Neural crest cell (in vitro differentiated cells): Measurements from ENCODE around the gene LRP1-AS. TPM values are rescaled to one million over a fixed set of nuclear protein-coding genes. Genes with fewer than 3 reads are reported as not detected.

ENCODE experiments used
- DNase-seq: peaks from one replicate; pipeline ENCODE4 v3.0.0; 2021; ENCODE audit warnings: low read depth, mixed read lengths, low spot score
- H3K27ac Mint-ChIP-seq: one replicate; pipeline ENCODE4 v1.8.0; 2021; ENCODE audit warnings: mild to moderate bottlenecking, mixed read lengths; ENCODE audit not compliant: unreplicated experiment
- H3K27me3 Mint-ChIP-seq: 2 replicates; pipeline ENCODE4 v1.8.0; 2021; ENCODE audit warnings: low read depth, mild to moderate bottlenecking, mixed read lengths
- H3K36me3 Mint-ChIP-seq: 2 replicates; pipeline ENCODE4 v1.8.0; 2021; ENCODE audit warnings: low read depth, mild to moderate bottlenecking, mixed read lengths
- H3K4me1 Mint-ChIP-seq: 2 replicates; pipeline ENCODE4 v1.8.0; 2021; ENCODE audit warnings: mixed read lengths
- H3K4me3 Mint-ChIP-seq: one replicate; pipeline ENCODE4 v1.8.0; 2021; ENCODE audit warnings: mild to moderate bottlenecking, mixed read lengths
- H3K9me3 Mint-ChIP-seq: 2 replicates; pipeline ENCODE4 v1.8.0; 2021; ENCODE audit warnings: mixed read lengths
- CTCF ChIP-seq: fragments of 200-600 bp; sonication (generic); conservative IDR thresholded peaks from 2 replicates; pipeline ENCODE4 v1.5.0; 2021; ENCODE audit warnings: antibody characterized with exemption, mild to moderate bottlenecking
- long read RNA-seq: library from polyadenylated mRNA; unstranded; transcript quantifications from one replicate; pipeline ENCODE4 v2.0.0, GENCODE V29; 2020
- total RNA-seq: library from RNA; stranded (reverse); gene quantifications from 2 replicates; pipeline ENCODE4 v1.2.1, GENCODE V29; 2021

Gene LRP1-AS
- not detected in 2 replicates for total RNA-seq
- long read RNA-seq = 0 reads

- H3K9me3 Mint-ChIP-seq = no peaks in the 10 kb centered on the region
- no peak for TF ChIP-seq CTCF
- peaks cover 31% of the 10 kb centered on the region for H3K4me1 Mint-ChIP-seq
- H3K36me3 Mint-ChIP-seq = no peaks in the 10 kb centered on the region
- H3K27me3 Mint-ChIP-seq = no peaks in the 10 kb centered on the region
- H3K4me3 Mint-ChIP-seq = no peak within 1 kb of the TSS
- DNase-seq = no peak
- peak within 1 kb of the TSS; percentile 43 for H3K27ac Mint-ChIP-seq
Measured at GRCh38 chr12:57146961-57147944, at the start of gene LRP1-AS. LRP1-AS (minus strand) TSS chr12:57147619.

- Mint-ChIP-seq H3K4me1 (no peaks in the 10 kb centered on the region), H3K27ac (no peak overlapping the region), H3K36me3 (peaks cover 6% of the 10 kb centered on the region), H3K27me3 (no peaks in the 10 kb centered on the region), H3K9me3 (no peaks in the 10 kb centered on the region), H3K4me3 (no peak overlapping the region)
- TF ChIP-seq CTCF = no peak
- DNase-seq = no peak
Measured at GRCh38 chr12:57196956-57197355, 49.5 kb upstream of the LRP1-AS start.

GRCh38 chr12:57196439-57196838, 49.0 kb upstream of the LRP1-AS start:
- Mint-ChIP-seq H3K4me1 (no peaks in the 10 kb centered on the region), H3K36me3 (peaks cover 11% of the 10 kb centered on the region), H3K4me3 (no peak overlapping the region), H3K9me3 (peaks cover 4% of the 10 kb centered on the region), H3K27ac (peak overlapping the region; percentile 46), H3K27me3 (no peaks in the 10 kb centered on the region)
- TF ChIP-seq CTCF = no peak
- no peak for DNase-seq

GRCh38 chr12:57195611-57196371, 48.4 kb upstream of the LRP1-AS start:
- peaks cover 12% of the 10 kb centered on the region for H3K36me3 Mint-ChIP-seq

More at GRCh38 chr12:57195611-57196371, 48.4 kb upstream of the LRP1-AS start:
- H3K27me3 Mint-ChIP-seq = no peaks in the 10 kb centered on the region
- no peak for TF ChIP-seq CTCF
- H3K9me3 Mint-ChIP-seq = peaks cover 4% of the 10 kb centered on the region
- H3K27ac Mint-ChIP-seq = peak overlapping the region; percentile 46
- no peaks in the 10 kb centered on the region for H3K4me1 Mint-ChIP-seq
- DNase-seq = no peak
- no peak overlapping the region for H3K4me3 Mint-ChIP-seq
